ENCODE data around the gene CNN3. TPM values are rescaled to one million over a fixed set of nuclear protein-coding genes. Genes with fewer than 3 reads are reported as not detected.

CNN3 gene
- total RNA-seq, 6 experiments from 2014 or later, result 90.5 to 125 (median 99.3) TPM

GRCh38 chr1:94863297-94863911 is 63.5 kb downstream of the CNN3 start:
- 26% methylated on average over 2 of the region's 2 CpGs for WGBS (ENCODE audit: insufficient coverage, low coverage, low lambda C conversion rate, missing lambda C conversion rate)
- no peak for TF ChIP-seq POLR2A (IDR thresholded peaks at IDR 0.05)
- TF ChIP-seq, protein P1, sequence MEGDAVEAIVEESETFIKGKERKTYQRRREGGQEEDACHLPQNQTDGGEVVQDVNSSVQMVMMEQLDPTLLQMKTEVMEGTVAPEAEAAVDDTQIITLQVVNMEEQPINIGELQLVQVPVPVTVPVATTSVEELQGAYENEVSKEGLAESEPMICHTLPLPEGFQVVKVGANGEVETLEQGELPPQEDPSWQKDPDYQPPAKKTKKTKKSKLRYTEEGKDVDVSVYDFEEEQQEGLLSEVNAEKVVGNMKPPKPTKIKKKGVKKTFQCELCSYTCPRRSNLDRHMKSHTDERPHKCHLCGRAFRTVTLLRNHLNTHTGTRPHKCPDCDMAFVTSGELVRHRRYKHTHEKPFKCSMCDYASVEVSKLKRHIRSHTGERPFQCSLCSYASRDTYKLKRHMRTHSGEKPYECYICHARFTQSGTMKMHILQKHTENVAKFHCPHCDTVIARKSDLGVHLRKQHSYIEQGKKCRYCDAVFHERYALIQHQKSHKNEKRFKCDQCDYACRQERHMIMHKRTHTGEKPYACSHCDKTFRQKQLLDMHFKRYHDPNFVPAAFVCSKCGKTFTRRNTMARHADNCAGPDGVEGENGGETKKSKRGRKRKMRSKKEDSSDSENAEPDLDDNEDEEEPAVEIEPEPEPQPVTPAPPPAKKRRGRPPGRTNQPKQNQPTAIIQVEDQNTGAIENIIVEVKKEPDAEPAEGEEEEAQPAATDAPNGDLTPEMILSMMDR (IDR thresholded peaks at IDR 0.05), result no peak
- Histone ChIP-seq H3K4me1 (no peaks in the 10 kb centered on the region), H3K4me3 (no peak overlapping the region), H3K27me3 (no peaks in the 10 kb centered on the region), H3K9me3 (no peaks in the 10 kb centered on the region), H3K36me3 (no peaks in the 10 kb centered on the region), H3K27ac (peak overlapping the region; percentile 26 to 68 (median 47))
- ATAC-seq, result peak in 1 of 4 donors; percentile 46
- intact Hi-C loops (cut with DNase I), result loop anchor here in 1 of 2 donors (10.0 kb wide), 1 partner anchor 171 kb away; no protein-coding TSS in a partner anchor
- DNase-seq, result no peak

DNA sequence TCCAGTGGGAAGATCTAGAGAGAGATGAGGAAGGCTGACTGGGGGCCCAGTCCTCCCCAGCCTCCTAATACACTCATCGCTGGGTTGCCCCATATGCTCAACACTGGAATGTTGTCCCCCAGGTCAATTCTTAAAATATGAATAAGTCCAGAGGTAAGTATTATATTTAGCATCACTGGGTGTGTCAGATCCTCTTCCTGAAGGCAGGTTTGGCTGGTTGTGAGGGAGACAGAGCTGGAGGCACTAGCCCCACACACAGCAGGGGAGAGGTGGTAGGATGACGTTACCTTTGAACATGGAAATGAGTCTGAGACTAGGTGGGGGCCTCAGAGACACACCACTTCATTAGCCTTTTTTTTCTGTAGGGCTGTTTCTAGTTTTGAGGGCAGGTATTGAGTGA is 64.2 kb downstream of the CNN3 start:
- H3K27ac ChIP-seq, result peak overlapping the region; percentile 20 to 68 (median 26)
- no peaks in the 10 kb centered on the region for H3K36me3 ChIP-seq
- no peaks in the 10 kb centered on the region for H3K9me3 ChIP-seq
- intact Hi-C loops (cut with DNase I), result loop anchor here in 1 of 2 donors (10.0 kb wide), 1 partner anchor 172 kb away; no protein-coding TSS in a partner anchor
- H3K4me1 ChIP-seq, result no peaks in the 10 kb centered on the region
- 100% methylated on average over 1 of the region's 2 CpGs for WGBS (ENCODE audit: insufficient coverage, low coverage, low lambda C conversion rate, missing lambda C conversion rate)
- DNase-seq, result no peak
- no peak for ATAC-seq
- no peaks in the 10 kb centered on the region for H3K27me3 ChIP-seq
- no peak for TF ChIP-seq POLR2A (IDR thresholded peaks at IDR 0.05)
- TF ChIP-seq, protein P1 (IDR thresholded peaks at IDR 0.05), result no peak
- no peak overlapping the region for H3K4me3 ChIP-seq

DNA sequence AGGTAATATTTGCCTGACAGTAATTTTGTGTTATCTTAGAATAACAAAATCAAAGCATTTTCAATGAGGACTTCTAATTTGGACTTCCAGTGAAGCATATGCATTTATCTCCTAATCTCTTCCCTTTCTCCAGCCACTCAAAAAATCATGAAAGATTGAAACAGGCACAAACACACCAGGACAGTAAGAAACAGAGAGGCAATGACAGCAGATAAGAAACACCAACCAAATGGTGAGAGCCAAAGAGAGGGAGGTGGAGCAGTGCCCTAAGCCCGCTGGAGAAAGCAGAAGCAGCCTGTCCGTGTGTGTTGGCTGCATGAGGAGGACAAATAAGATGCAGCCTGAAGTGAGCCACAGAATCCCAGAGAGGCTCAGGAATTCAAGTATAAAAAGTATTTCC is 67.7 kb downstream of the CNN3 start:
- Histone ChIP-seq H3K4me3 (no peak overlapping the region), H3K27me3 (no peaks in the 10 kb centered on the region), H3K4me1 (no peaks in the 10 kb centered on the region), H3K27ac (no peak overlapping the region), H3K36me3 (no peaks in the 10 kb centered on the region), H3K9me3 (no peaks in the 10 kb centered on the region)
- intact Hi-C loops (cut with DNase I), result no loop called here
- WGBS (ENCODE audit: insufficient coverage, low coverage, low lambda C conversion rate, missing lambda C conversion rate), result 76% methylated on average over 2 of the region's 2 CpGs
- ATAC-seq, result no peak
- no peak for DNase-seq
- TF ChIP-seq, protein P1 (IDR thresholded peaks at IDR 0.05), result no peak
- TF ChIP-seq POLR2A (IDR thresholded peaks at IDR 0.05), result no peak

- no peak for DNase-seq
- no peak overlapping the region for H3K4me3 ChIP-seq
- H3K36me3 ChIP-seq, result no peaks in the 10 kb centered on the region
- H3K4me1 ChIP-seq, result no peaks in the 10 kb centered on the region
- no peaks in the 10 kb centered on the region for H3K27me3 ChIP-seq
- no peak overlapping the region for H3K27ac ChIP-seq
- intact Hi-C loops (cut with DNase I), result no loop called here
- H3K9me3 ChIP-seq, result no peaks in the 10 kb centered on the region
- ATAC-seq, result no peak
- 72% methylated on average over 2 of the region's 2 CpGs for WGBS (ENCODE audit: insufficient coverage, low coverage, low lambda C conversion rate, missing lambda C conversion rate)
- TF ChIP-seq, protein P1 (IDR thresholded peaks at IDR 0.05), result no peak
- no peak for TF ChIP-seq POLR2A (IDR thresholded peaks at IDR 0.05)
Observed at GRCh38 chr1:94858276-94858675, 68.6 kb downstream of the CNN3 start.

All from right lobe of liver (tissue), 6 donors.